GM18909 (cell line): ENCODE measurements around the gene TMEM117.

ENCODE experiments used
- ATAC-seq: cut with Tn5 transposase; IDR thresholded peaks from one replicate; pipeline ENCODE4 v1.9.1; 2021; ENCODE audit warnings: mild to moderate bottlenecking; ENCODE audit not compliant: unreplicated experiment, poor library complexity

Gene TMEM117

GRCh38 chr12:44253338-44253856, 417.5 kb downstream of the TMEM117 start:
- no peak for ATAC-seq

GRCh38 chr12:44258246-44258645, 422.4 kb downstream of the TMEM117 start:
- no peak for ATAC-seq

GRCh38 chr12:44259890-44260289, 424.0 kb downstream of the TMEM117 start:
- ATAC-seq: no peak

- ATAC-seq: no peak
Measured at GRCh38 chr12:44260581-44260980, 424.7 kb downstream of the TMEM117 start.

- ATAC-seq: no peak
Measured at GRCh38 chr12:44285321-44285960, 449.6 kb downstream of the TMEM117 start.

GRCh38 chr12:44286336-44286735, 450.5 kb downstream of the TMEM117 start:
- ATAC-seq: peak; percentile 73

- ATAC-seq: no peak
Measured at GRCh38 chr12:44286821-44287505, 451.1 kb downstream of the TMEM117 start.

- no peak for ATAC-seq
Measured at GRCh38 chr12:44287545-44287944, 451.7 kb downstream of the TMEM117 start.

GRCh38 chr12:44294649-44295048, 458.8 kb downstream of the TMEM117 start:
- peak; percentile 98 for ATAC-seq

- ATAC-seq: no peak
Measured at GRCh38 chr12:44295958-44296623, 460.2 kb downstream of the TMEM117 start.

- ATAC-seq: no peak
Measured at GRCh38 chr12:44296624-44297197, 460.8 kb downstream of the TMEM117 start.

- ATAC-seq: no peak
Measured at GRCh38 chr12:44299524-44299923, 463.6 kb downstream of the TMEM117 start.

GRCh38 chr12:44307506-44308168, 471.8 kb downstream of the TMEM117 start:
- no peak for ATAC-seq

GRCh38 chr12:44313188-44313587, 477.3 kb downstream of the TMEM117 start:
- no peak for ATAC-seq

- ATAC-seq: no peak
Measured at GRCh38 chr12:44314007-44314500, 478.2 kb downstream of the TMEM117 start.

- peak; percentile 89 for ATAC-seq
Measured at GRCh38 chr12:44317651-44318126, 481.8 kb downstream of the TMEM117 start.

- ATAC-seq: no peak
Measured at GRCh38 chr12:44331269-44331668, 495.4 kb downstream of the TMEM117 start.

GRCh38 chr12:44334347-44334746, 498.5 kb downstream of the TMEM117 start:
- ATAC-seq: no peak

- ATAC-seq: no peak
Measured at GRCh38 chr12:44335030-44335429, 499.1 kb downstream of the TMEM117 start.

- ATAC-seq: no peak
Measured at GRCh38 chr12:44336577-44336976, 500.7 kb downstream of the TMEM117 start.
